Caco-2 (cell line): ENCODE results near the gene SLC6A18. TPM values are rescaled to one million over a fixed set of nuclear protein-coding genes. Genes with fewer than 3 reads are reported as not detected.

ENCODE experiments used
- BruUV-seq: library from RNA; stranded (reverse); fragments of 400-500 nt; replicated peaks from 2 replicates; lab custom pipeline; 2021; lab: Mats Ljungman, UMichigan
- CTCF ChIA-PET: fragments of 300-600 bp; sonication (Branson Sonifier 250); formaldehyde crosslinking; loops from one replicate; lab custom pipeline; 2022; ENCODE audit warnings: antibody characterized with exemption; lab: Charles Lee
- POLR2A ChIA-PET: fragments of 300-600 bp; sonication (Branson Sonifier 250); formaldehyde crosslinking; loops from one replicate; lab custom pipeline; 2022; ENCODE audit warnings: antibody characterized with exemption; lab: Charles Lee
- DNase-seq, 2 experiments: peaks; one replicate each; pipeline versions ENCODE4 v3.0.0 to v3.0.0-alpha.2; 2020 to 2022
- H3K27me3 ChIP-seq: replicated peaks from 2 replicates; pipeline ENCODE4 v1.6.0; 2011; ENCODE audit warnings: low read length; ENCODE audit not compliant: control insufficient read depth, insufficient read depth
- H3K36me3 ChIP-seq: 2 replicates; pipeline ENCODE4 v1.5.1; 2011; ENCODE audit warnings: low read length; ENCODE audit not compliant: control insufficient read depth, insufficient read depth
- H3K4me1 ChIP-seq: fragments of 250-450 bp; sonication (Bioruptor Pico); 2 replicates; pipeline ENCODE4 v1.5.1; 2020; ENCODE audit warnings: mild to moderate bottlenecking
- H3K4me3 ChIP-seq: 2 replicates; pipeline ENCODE4 v1.5.1; 2011; ENCODE audit warnings: low read depth, mild to moderate bottlenecking, control low read depth, low read length
- H3K9me3 ChIP-seq: fragments of 250-450 bp; sonication (Bioruptor Pico); 2 replicates; pipeline ENCODE4 v1.5.1; 2020; ENCODE audit warnings: mild to moderate bottlenecking, moderate library complexity
- H3K27ac Mint-ChIP-seq: one replicate; pipeline ENCODE4 v1.8.0; 2022; ENCODE audit warnings: mixed read lengths; ENCODE audit not compliant: unreplicated experiment
- H3K27me3 Mint-ChIP-seq: one replicate; pipeline ENCODE4 v1.8.0; 2022; ENCODE audit warnings: mixed read lengths; ENCODE audit not compliant: insufficient read depth, unreplicated experiment
- H3K36me3 Mint-ChIP-seq: one replicate; pipeline ENCODE4 v1.8.0; 2022; ENCODE audit warnings: mild to moderate bottlenecking, mixed read lengths; ENCODE audit not compliant: insufficient read depth, unreplicated experiment
- H3K4me1 Mint-ChIP-seq: one replicate; pipeline ENCODE4 v1.8.0; 2022; ENCODE audit warnings: low read depth, mixed read lengths; ENCODE audit not compliant: unreplicated experiment
- H3K4me3 Mint-ChIP-seq: one replicate; pipeline ENCODE4 v1.8.0; 2022; ENCODE audit warnings: mild to moderate bottlenecking, moderate library complexity, mixed read lengths; ENCODE audit not compliant: unreplicated experiment
- H3K9me3 Mint-ChIP-seq: one replicate; pipeline ENCODE4 v1.8.0; 2022; ENCODE audit warnings: mixed read lengths; ENCODE audit not compliant: unreplicated experiment
- CTCF ChIP-seq, 2 experiments: fragments of 200-600 bp in 1 of 2; IDR thresholded peaks; 1 replicate in 1 of 2; 2 replicates in 1 of 2; pipeline versions ENCODE4 v1.5.1 to v1.8.0; 2011 to 2022; ENCODE audit warnings: antibody characterized with exemption in 1 of 2, control low read depth in 1 of 2, inconsistent platforms in 1 of 2, low read depth in 1 of 2, low read length in 1 of 2, mild to moderate bottlenecking in 1 of 2, moderate library complexity in 1 of 2; ENCODE audit not compliant: insufficient read depth in 1 of 2, severe bottlenecking in 1 of 2, unreplicated experiment in 1 of 2
- intact Hi-C: fragments of 100-400 bp; cut with micrococcal nuclease; formaldehyde crosslinking; loops from one replicate; pipeline ENCODE4 v1.10.0; 2022; ENCODE audit not compliant: unreplicated experiment
- total RNA-seq: library from RNA; stranded (reverse); gene quantifications from 2 replicates; pipeline ENCODE4 v1.2.3, GENCODE V29; 2022

The SLC6A18 gene
- total RNA-seq, 1 experiment from 2014 or later, result not detected

GRCh38 chr5:1276930-1277329, 51.7 kb downstream of the SLC6A18 start:
- DNase-seq, result no peak
- ChIA-PET CTCF (no interaction called here), POLR2A (no interaction called here)
- Mint-ChIP-seq H3K4me1 (no peaks in the 10 kb centered on the region), H3K4me3 (no peak overlapping the region), H3K27ac (no peak overlapping the region), H3K9me3 (no peaks in the 10 kb centered on the region), H3K36me3 (no peaks in the 10 kb centered on the region), H3K27me3 (no peaks in the 10 kb centered on the region)
- Histone ChIP-seq H3K27me3 (no peaks in the 10 kb centered on the region), H3K4me3 (no peak overlapping the region), H3K36me3 (no peaks in the 10 kb centered on the region), H3K9me3 (no peaks in the 10 kb centered on the region), H3K4me1 (no peaks in the 10 kb centered on the region)
- TF ChIP-seq CTCF (IDR thresholded peaks at IDR 0.05; ENCODE audit: insufficient read depth in 1 of 2, low read depth in 1 of 2, low read length in 1 of 2, severe bottlenecking in 1 of 2, unreplicated experiment in 1 of 2), result no peak
- BruUV-seq, result no TSS peak
- intact Hi-C loops, result no loop called here

GRCh38 chr5:1277331-1277730, 52.1 kb downstream of the SLC6A18 start:
- Mint-ChIP-seq H3K27me3 (no peaks in the 10 kb centered on the region), H3K9me3 (no peaks in the 10 kb centered on the region), H3K4me1 (no peaks in the 10 kb centered on the region), H3K36me3 (no peaks in the 10 kb centered on the region), H3K27ac (no peak overlapping the region), H3K4me3 (no peak overlapping the region)
- no TSS peak for BruUV-seq
- no peaks in the 10 kb centered on the region for H3K9me3 ChIP-seq
- no peaks in the 10 kb centered on the region for H3K4me1 ChIP-seq
- CTCF ChIA-PET, result no interaction called here
- no peaks in the 10 kb centered on the region for H3K27me3 ChIP-seq
- DNase-seq, result no peak
- H3K36me3 ChIP-seq, result no peaks in the 10 kb centered on the region
- intact Hi-C loops, result no loop called here
- no peak for TF ChIP-seq CTCF (IDR thresholded peaks at IDR 0.05; ENCODE audit: insufficient read depth in 1 of 2, low read depth in 1 of 2, low read length in 1 of 2, severe bottlenecking in 1 of 2, unreplicated experiment in 1 of 2)
- H3K4me3 ChIP-seq, result no peak overlapping the region
- POLR2A ChIA-PET, result no interaction called here

- Mint-ChIP-seq H3K27me3 (no peaks in the 10 kb centered on the region), H3K9me3 (no peaks in the 10 kb centered on the region), H3K4me3 (no peak overlapping the region), H3K27ac (no peak overlapping the region), H3K4me1 (no peaks in the 10 kb centered on the region), H3K36me3 (no peaks in the 10 kb centered on the region)
- DNase-seq, result no peak
- Histone ChIP-seq H3K9me3 (no peaks in the 10 kb centered on the region), H3K36me3 (no peaks in the 10 kb centered on the region), H3K4me1 (no peaks in the 10 kb centered on the region), H3K4me3 (no peak overlapping the region), H3K27me3 (no peaks in the 10 kb centered on the region)
- ChIA-PET CTCF (no interaction called here), POLR2A (no interaction called here)
- BruUV-seq, result no TSS peak
- TF ChIP-seq CTCF (IDR thresholded peaks at IDR 0.05; ENCODE audit: insufficient read depth in 1 of 2, low read depth in 1 of 2, low read length in 1 of 2, severe bottlenecking in 1 of 2, unreplicated experiment in 1 of 2), result no peak
- intact Hi-C loops, result no loop called here
These were observed 52.6 kb downstream of the SLC6A18 start for GRCh38 chr5:1277781-1278180.
